Activated T-cell treated with anti-CD3 and anti-CD28 coated beads for 24 hours (primary cell): ENCODE data around the gene MRGPRD.
"Not testable (repeated sequence)": the region's sequence is repeated elsewhere in the genome, so short reads cannot be mapped to it uniquely, and the experiment has no call there.

ENCODE experiments used
- DNase-seq: peaks from one replicate; pipeline ENCODE4 v3.0.0-alpha.2; 2020; ENCODE audit warnings: low read depth

The MRGPRD gene

GRCh38 chr11:69005631-69006368, 25.0 kb upstream of the MRGPRD start:
- DNase-seq = no peak

GRCh38 chr11:69005183-69005630, 24.4 kb upstream of the MRGPRD start:
- DNase-seq = no peak

- DNase-seq = no peak
Observed at GRCh38 chr11:69004411-69005182, 23.8 kb upstream of the MRGPRD start.

GRCh38 chr11:69003866-69004367, 23.1 kb upstream of the MRGPRD start:
- DNase-seq = no peak

- DNase-seq = no peak
Observed at GRCh38 chr11:69003301-69003865, 22.6 kb upstream of the MRGPRD start.

- no peak for DNase-seq
Observed at GRCh38 chr11:69002570-69003231, 21.9 kb upstream of the MRGPRD start.

GRCh38 chr11:69002110-69002569, 21.4 kb upstream of the MRGPRD start:
- no peak for DNase-seq

- DNase-seq = no peak
Observed at GRCh38 chr11:69001243-69002081, 20.7 kb upstream of the MRGPRD start.

- DNase-seq = no peak
Observed at GRCh38 chr11:69000831-69001242, 20.1 kb upstream of the MRGPRD start.

- DNase-seq = no peak
Observed at GRCh38 chr11:69000391-69000790, 19.6 kb upstream of the MRGPRD start.

- not testable (repeated sequence) for DNase-seq
Observed at GRCh38 chr11:68999748-69000355, 19.1 kb upstream of the MRGPRD start.

- DNase-seq = no peak
Observed at GRCh38 chr11:68999093-68999747, 18.4 kb upstream of the MRGPRD start.

- DNase-seq = no peak
Observed at GRCh38 chr11:68998390-68998911, 17.7 kb upstream of the MRGPRD start.

- DNase-seq = no peak
Observed at GRCh38 chr11:68997995-68998348, 17.2 kb upstream of the MRGPRD start.

GRCh38 chr11:68997124-68997994, 16.6 kb upstream of the MRGPRD start:
- no peak for DNase-seq

- no peak for DNase-seq
Observed at GRCh38 chr11:68996376-68997123, 15.8 kb upstream of the MRGPRD start.

- no peak for DNase-seq
Observed at GRCh38 chr11:68994894-68995285, 14.1 kb upstream of the MRGPRD start.

- DNase-seq = no peak
Observed at GRCh38 chr11:68994161-68994893, 13.5 kb upstream of the MRGPRD start.
